SU-DHL-6 (cell line): ENCODE data around the gene TBATA.

Experiments used
- H2AFZ ChIP-seq: fragments of 200-600 bp; sonication (generic); 2 replicates; pipeline ENCODE4 v1.6.1; 2014; ENCODE audit warnings: low read depth, mild to moderate bottlenecking, moderate library complexity, mixed read lengths, antibody characterized with exemption, low read length; ENCODE audit not compliant: severe bottlenecking
- H3F3A ChIP-seq: fragments of 200-600 bp; shearing (Covaris generic); 2 replicates; pipeline ENCODE4 v1.6.0; 2016; ENCODE audit warnings: antibody characterized with exemption, mild to moderate bottlenecking; ENCODE audit not compliant: insufficient read depth
- H3K27ac ChIP-seq: fragments of 200-600 bp; sonication (generic); 2 replicates; pipeline ENCODE4 v1.5.1; 2016; ENCODE audit warnings: low read depth, mild to moderate bottlenecking, low read length, moderate library complexity, mixed read lengths
- H3K27me3 ChIP-seq: fragments of 200-600 bp; sonication (generic), shearing (Covaris generic); 2 replicates; pipeline ENCODE4 v1.6.0; 2014; ENCODE audit warnings: mild to moderate bottlenecking, low read length
- H3K36me3 ChIP-seq: fragments of 200-600 bp; sonication (generic); 2 replicates; pipeline ENCODE4 v1.6.1; 2014; ENCODE audit warnings: mild to moderate bottlenecking, low read length, mixed read lengths
- H3K4me2 ChIP-seq: fragments of 300-600, 200-600 bp; shearing (Covaris generic), sonication (generic); 2 replicates; pipeline ENCODE4 v1.6.0; 2014; ENCODE audit warnings: low read length, low read depth, mild to moderate bottlenecking; ENCODE audit not compliant: poor library complexity, severe bottlenecking
- H3K4me3 ChIP-seq: fragments of 200-600 bp; sonication (generic); 2 replicates; pipeline ENCODE4 v1.5.1; 2014; ENCODE audit warnings: antibody characterized with exemption, low read length, mild to moderate bottlenecking, mixed read lengths; ENCODE audit not compliant: insufficient read depth, poor library complexity, severe bottlenecking
- H3K79me2 ChIP-seq: fragments of 200-600 bp; sonication (generic); 2 replicates; pipeline ENCODE4 v1.6.1; 2014; ENCODE audit warnings: mild to moderate bottlenecking, low read length, moderate library complexity; ENCODE audit not compliant: insufficient read depth
- H3K9ac ChIP-seq: fragments of 200-600 bp; sonication (generic); 2 replicates; pipeline ENCODE4 v1.7.0; 2014; ENCODE audit warnings: mild to moderate bottlenecking, low read length
- H3K9me2 ChIP-seq: fragments of 200-600 bp; sonication (generic); replicated peaks from 2 replicates; pipeline ENCODE4 v1.6.1; 2014; ENCODE audit warnings: low read length; ENCODE audit not compliant: insufficient read depth
- H3K9me3 ChIP-seq: fragments of 200-600 bp; sonication (generic); 2 replicates; pipeline ENCODE4 v1.6.1; 2014; ENCODE audit warnings: low read length, mixed read lengths; ENCODE audit not compliant: insufficient read depth
- H4K20me1 ChIP-seq: fragments of 200-600 bp; sonication (generic); 2 replicates; pipeline ENCODE4 v1.6.1; 2014; ENCODE audit warnings: low read depth, mild to moderate bottlenecking, antibody characterized with exemption, low read length, moderate library complexity, mixed read lengths
- EZH2phosphoT487 ChIP-seq: fragments of 200-600 bp; sonication (generic), shearing (Covaris generic); conservative IDR thresholded peaks from 2 replicates; pipeline ENCODE4 v1.6.1; 2018; ENCODE audit warnings: mild to moderate bottlenecking, antibody characterized with exemption, low read length, moderate library complexity, mixed read lengths
- TF ChIP-seq, protein P1 (sequence below): fragments of 200-600 bp; sonication (generic); IDR thresholded peaks from one replicate; pipeline ENCODE4 v1.5.1; 2017; ENCODE audit warnings: antibody characterized with exemption, mild to moderate bottlenecking, low read length, moderate library complexity; ENCODE audit not compliant: insufficient read depth, poor library complexity, severe bottlenecking

Gene TBATA

DNA sequence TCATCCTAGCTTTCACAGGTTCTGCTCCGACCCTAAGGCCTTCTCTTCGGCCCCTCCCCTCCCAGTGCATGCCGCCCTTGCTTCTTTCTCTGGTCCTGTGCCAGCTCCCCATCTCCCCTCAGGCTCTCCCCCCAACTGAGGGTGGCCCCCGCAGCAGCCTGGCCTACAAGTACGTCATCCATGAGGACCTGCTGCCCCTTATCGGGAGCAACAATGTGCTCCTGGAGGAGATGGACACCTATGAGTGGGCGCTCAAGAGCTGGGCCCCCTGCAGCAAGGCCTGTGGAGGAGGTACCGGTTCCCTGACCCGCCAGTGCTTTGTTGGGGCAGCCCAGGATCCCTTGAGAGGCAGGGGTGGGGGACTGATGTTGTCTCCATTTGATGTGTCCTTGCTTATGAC, 33.8 kb downstream of the TBATA start:
- H3K27ac ChIP-seq = no peak overlapping the region
- no peak overlapping the region for H2AFZ ChIP-seq
- no peaks in the 10 kb centered on the region for H3K36me3 ChIP-seq
- no peaks in the 10 kb centered on the region for H3K27me3 ChIP-seq
- H3F3A ChIP-seq = no peaks in the 10 kb centered on the region
- H3K79me2 ChIP-seq = no peaks in the 10 kb centered on the region
- H4K20me1 ChIP-seq = no peaks in the 10 kb centered on the region
- no peak for TF ChIP-seq EZH2phosphoT487
- TF ChIP-seq, protein P1, sequence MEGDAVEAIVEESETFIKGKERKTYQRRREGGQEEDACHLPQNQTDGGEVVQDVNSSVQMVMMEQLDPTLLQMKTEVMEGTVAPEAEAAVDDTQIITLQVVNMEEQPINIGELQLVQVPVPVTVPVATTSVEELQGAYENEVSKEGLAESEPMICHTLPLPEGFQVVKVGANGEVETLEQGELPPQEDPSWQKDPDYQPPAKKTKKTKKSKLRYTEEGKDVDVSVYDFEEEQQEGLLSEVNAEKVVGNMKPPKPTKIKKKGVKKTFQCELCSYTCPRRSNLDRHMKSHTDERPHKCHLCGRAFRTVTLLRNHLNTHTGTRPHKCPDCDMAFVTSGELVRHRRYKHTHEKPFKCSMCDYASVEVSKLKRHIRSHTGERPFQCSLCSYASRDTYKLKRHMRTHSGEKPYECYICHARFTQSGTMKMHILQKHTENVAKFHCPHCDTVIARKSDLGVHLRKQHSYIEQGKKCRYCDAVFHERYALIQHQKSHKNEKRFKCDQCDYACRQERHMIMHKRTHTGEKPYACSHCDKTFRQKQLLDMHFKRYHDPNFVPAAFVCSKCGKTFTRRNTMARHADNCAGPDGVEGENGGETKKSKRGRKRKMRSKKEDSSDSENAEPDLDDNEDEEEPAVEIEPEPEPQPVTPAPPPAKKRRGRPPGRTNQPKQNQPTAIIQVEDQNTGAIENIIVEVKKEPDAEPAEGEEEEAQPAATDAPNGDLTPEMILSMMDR = no peak
- no peak overlapping the region for H3K4me3 ChIP-seq
- H3K9me3 ChIP-seq = no peaks in the 10 kb centered on the region
- no peak overlapping the region for H3K4me2 ChIP-seq
- no peak overlapping the region for H3K9ac ChIP-seq
- H3K9me2 ChIP-seq = no peaks in the 10 kb centered on the region

DNA sequence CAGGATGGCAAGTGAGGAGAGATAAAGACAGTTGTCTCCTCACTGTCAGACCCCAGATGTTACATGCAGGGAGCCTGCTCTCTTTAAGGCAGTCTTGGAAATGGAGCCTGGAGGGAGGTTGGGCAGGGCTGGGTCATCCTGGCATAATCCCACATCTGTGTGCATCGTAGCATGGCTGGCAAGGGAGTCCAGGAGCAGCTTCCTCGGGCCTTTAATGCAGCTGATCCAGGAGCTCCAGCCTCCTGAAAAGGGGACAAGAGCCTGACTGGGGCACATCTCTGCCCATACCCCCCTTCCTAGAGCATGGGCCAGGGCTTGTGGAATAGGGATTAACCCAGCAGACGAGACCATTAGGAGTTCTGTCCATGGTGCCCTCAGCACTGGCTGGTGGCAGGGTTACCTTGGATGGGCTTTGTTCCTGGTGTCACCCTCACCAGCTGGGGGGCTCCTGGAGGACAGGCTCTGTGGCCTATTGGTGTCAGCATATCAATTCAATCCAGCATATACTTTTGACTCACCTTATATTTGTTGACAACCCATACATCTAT, 34.9 kb downstream of the TBATA start:
- Histone ChIP-seq H3K27ac (no peak overlapping the region), H3K27me3 (no peaks in the 10 kb centered on the region), H3K9me3 (no peaks in the 10 kb centered on the region), H3F3A (no peaks in the 10 kb centered on the region), H2AFZ (no peak overlapping the region), H3K4me2 (no peak overlapping the region), H4K20me1 (no peaks in the 10 kb centered on the region), H3K36me3 (no peaks in the 10 kb centered on the region), H3K4me3 (no peak overlapping the region), H3K9me2 (no peaks in the 10 kb centered on the region), H3K79me2 (no peaks in the 10 kb centered on the region), H3K9ac (no peak overlapping the region)
- TF ChIP-seq, protein P1 = no peak
- TF ChIP-seq EZH2phosphoT487 = no peak

DNA sequence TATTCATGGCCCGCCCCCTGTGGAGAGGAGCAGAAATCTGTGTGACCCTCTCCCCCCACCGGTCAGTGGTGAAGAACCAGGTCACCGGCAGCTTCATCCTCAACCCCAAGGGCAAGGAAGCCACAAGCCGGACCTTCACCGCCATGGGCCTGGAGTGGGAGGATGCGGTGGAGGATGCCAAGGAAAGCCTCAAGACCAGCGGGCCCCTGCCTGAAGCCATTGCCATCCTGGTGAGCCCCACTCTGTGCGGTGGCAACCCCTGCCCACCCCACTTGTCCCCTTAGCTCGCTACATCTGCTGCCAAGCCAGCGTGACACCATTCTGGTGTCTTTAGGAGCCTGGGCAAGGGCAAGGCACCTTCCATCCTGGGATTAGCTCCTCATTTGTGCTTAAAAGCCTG, 35.4 kb downstream of the TBATA start:
- H3K9me3 ChIP-seq = no peaks in the 10 kb centered on the region
- H3K36me3 ChIP-seq = no peaks in the 10 kb centered on the region
- H4K20me1 ChIP-seq = no peaks in the 10 kb centered on the region
- H2AFZ ChIP-seq = no peak overlapping the region
- no peak overlapping the region for H3K9ac ChIP-seq
- no peak overlapping the region for H3K4me2 ChIP-seq
- H3F3A ChIP-seq = no peaks in the 10 kb centered on the region
- H3K79me2 ChIP-seq = no peaks in the 10 kb centered on the region
- no peaks in the 10 kb centered on the region for H3K27me3 ChIP-seq
- no peak overlapping the region for H3K4me3 ChIP-seq
- no peak for TF ChIP-seq EZH2phosphoT487
- TF ChIP-seq, protein P1 = no peak
- H3K9me2 ChIP-seq = no peaks in the 10 kb centered on the region
- no peak overlapping the region for H3K27ac ChIP-seq
